Large intestine (tissue), 3 donors: ENCODE results near the gene WWOX. TPM values are rescaled to one million over a fixed set of nuclear protein-coding genes. Genes with fewer than 3 reads are reported as not detected.

Experiments used
- DNase-seq, 2 donors: peaks; one replicate each; pipeline versions ENCODE4 v3.0.0 to v3.0.0-alpha.2; 2013
- H3K27ac ChIP-seq: one replicate; pipeline ENCODE4 v1.5.1; 2013; ENCODE audit warnings: low read length
- H3K27me3 ChIP-seq: 2 replicates; pipeline ENCODE4 v1.6.1; 2013; ENCODE audit warnings: low read length; ENCODE audit not compliant: control insufficient read depth, insufficient read depth
- H3K36me3 ChIP-seq: 2 replicates; pipeline ENCODE4 v1.6.1; 2013; ENCODE audit warnings: low read length; ENCODE audit not compliant: control insufficient read depth, insufficient read depth
- H3K4me1 ChIP-seq: one replicate; pipeline ENCODE4 v1.6.1; 2013; ENCODE audit warnings: low read length; ENCODE audit not compliant: control insufficient read depth, insufficient read depth
- H3K4me3 ChIP-seq: one replicate; pipeline ENCODE4 v1.5.1; 2013; ENCODE audit warnings: low read length
- H3K9me3 ChIP-seq: one replicate; pipeline ENCODE4 v1.6.1; 2013; ENCODE audit warnings: mild to moderate bottlenecking, low read depth, low read length, moderate library complexity; ENCODE audit not compliant: control insufficient read depth
- WGBS: methylation state at CpG from one replicate; pipeline ENCODE4 v1.1.5; 2013; ENCODE audit warnings: low lambda C conversion rate; ENCODE audit not compliant: insufficient coverage; 5-methylcytosine and 5-hydroxymethylcytosine counted together
- polyA plus RNA-seq: library from polyadenylated mRNA; unstranded; fragments of 120-200 nt; gene quantifications from one replicate; pipeline ENCODE4 v1.2.1, GENCODE V29; 2013

The WWOX gene
- polyA plus RNA-seq, 1 donor: 16.2 TPM

- H3K4me1 ChIP-seq: no peaks in the 10 kb centered on the region
- no peak for DNase-seq
- 88% methylated on average over 7 of the region's 12 CpGs for WGBS
Observed at GRCh38 chr16:78163772-78164670, 64.6 kb downstream of the WWOX start.

GRCh38 chr16:78170494-78170933 is 71.1 kb downstream of the WWOX start:
- peaks cover 2% of the 10 kb centered on the region for H3K36me3 ChIP-seq
- no peak overlapping the region for H3K4me3 ChIP-seq
- no CpG with 5 or more reads among the region's 2 CpGs for WGBS
- no peaks in the 10 kb centered on the region for H3K4me1 ChIP-seq
- H3K27ac ChIP-seq: no peak overlapping the region
- no peaks in the 10 kb centered on the region for H3K9me3 ChIP-seq
- DNase-seq: no peak
- H3K27me3 ChIP-seq: no peaks in the 10 kb centered on the region

More at GRCh38 chr16:78163772-78164670, 64.6 kb downstream of the WWOX start:
- Histone ChIP-seq H3K9me3 (no peaks in the 10 kb centered on the region), H3K4me3 (no peak overlapping the region), H3K36me3 (no peaks in the 10 kb centered on the region), H3K27ac (no peak overlapping the region), H3K27me3 (no peaks in the 10 kb centered on the region)

DNA sequence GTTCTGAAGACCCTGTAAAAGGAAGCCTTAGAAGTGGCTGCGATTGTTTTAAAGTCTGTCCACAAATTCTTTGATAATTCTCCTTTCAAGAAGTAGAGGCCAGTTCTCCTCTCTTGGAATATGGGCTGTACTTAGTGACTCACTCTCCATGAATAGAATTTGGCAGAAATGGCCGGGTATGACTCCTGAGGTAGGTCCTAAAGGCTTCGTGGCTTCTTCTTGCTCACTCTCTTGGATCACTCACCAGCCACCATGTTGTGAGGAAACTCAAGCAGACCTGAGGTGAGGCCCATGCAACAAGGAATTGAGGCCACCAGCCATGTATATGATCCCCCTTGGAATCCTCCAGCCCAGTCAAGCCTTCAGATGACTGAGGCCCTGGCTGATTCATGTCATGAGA is 75.8 kb downstream of the WWOX start:
- H3K9me3 ChIP-seq: no peaks in the 10 kb centered on the region
- H3K27ac ChIP-seq: no peak overlapping the region
- H3K36me3 ChIP-seq: peaks cover 2% of the 10 kb centered on the region
- peaks cover 7% of the 10 kb centered on the region for H3K4me1 ChIP-seq
- H3K4me3 ChIP-seq: no peak overlapping the region
- WGBS: no CpG with 5 or more reads among the region's 3 CpGs
- no peak for DNase-seq
- H3K27me3 ChIP-seq: no peaks in the 10 kb centered on the region

DNA sequence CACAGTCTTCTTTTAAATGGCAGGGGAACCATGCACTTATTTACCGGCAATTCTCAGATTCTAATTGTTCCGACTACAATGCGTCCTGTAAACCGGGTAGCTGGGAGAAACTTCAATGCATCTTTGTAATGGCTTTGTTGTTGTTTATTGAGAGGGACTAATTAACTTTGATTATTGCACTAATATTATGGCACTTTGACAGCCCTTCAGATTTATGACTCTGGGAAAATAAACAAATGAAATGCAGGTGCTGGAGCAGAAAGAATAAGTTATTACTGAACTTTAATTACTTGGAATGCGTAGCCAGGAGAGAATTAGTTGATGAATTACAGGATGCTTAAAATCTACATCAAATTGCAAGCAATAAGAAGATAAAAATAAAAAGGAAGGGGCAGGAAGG is 77.0 kb downstream of the WWOX start:
- no peak for DNase-seq
- no peak overlapping the region for H3K4me3 ChIP-seq
- peaks cover 7% of the 10 kb centered on the region for H3K4me1 ChIP-seq
- H3K9me3 ChIP-seq: no peaks in the 10 kb centered on the region
- 40% methylated on average over 1 of the region's 5 CpGs for WGBS
- no peak overlapping the region for H3K27ac ChIP-seq
- H3K36me3 ChIP-seq: peaks cover 2% of the 10 kb centered on the region
- no peaks in the 10 kb centered on the region for H3K27me3 ChIP-seq

DNA sequence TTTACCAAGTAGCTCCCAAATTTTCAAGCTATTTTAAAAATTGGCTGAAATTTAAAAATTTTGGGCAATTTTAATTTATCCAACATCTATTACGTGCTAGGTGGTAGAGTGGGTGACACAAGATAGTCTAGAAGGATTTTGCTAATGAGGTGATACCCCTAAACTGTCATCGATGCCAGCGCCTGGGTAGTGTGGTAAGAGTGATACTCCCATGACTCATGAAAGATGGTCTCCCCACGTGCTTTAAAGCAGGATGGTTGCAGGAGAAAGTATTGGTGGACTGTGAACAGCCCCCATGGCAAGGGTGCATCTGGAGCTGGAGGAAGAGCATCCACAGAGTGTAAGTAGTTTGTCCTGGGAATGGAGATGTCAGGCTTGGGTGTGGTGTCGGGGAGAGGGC is 77.8 kb downstream of the WWOX start:
- Histone ChIP-seq H3K4me1 (peaks cover 7% of the 10 kb centered on the region), H3K36me3 (peaks cover 2% of the 10 kb centered on the region), H3K27ac (peak overlapping the region; percentile 20), H3K9me3 (no peaks in the 10 kb centered on the region), H3K4me3 (no peak overlapping the region), H3K27me3 (no peaks in the 10 kb centered on the region)
- DNase-seq: no peak
- no CpG with 5 or more reads among the region's 5 CpGs for WGBS

- Histone ChIP-seq H3K9me3 (no peaks in the 10 kb centered on the region), H3K27me3 (no peaks in the 10 kb centered on the region), H3K36me3 (peaks cover 2% of the 10 kb centered on the region), H3K27ac (peak overlapping the region; percentile 20), H3K4me1 (peaks cover 8% of the 10 kb centered on the region), H3K4me3 (no peak overlapping the region)
- WGBS: no CpG with 5 or more reads among the region's 3 CpGs
- peak; percentile 20 to 47 for DNase-seq
Observed at GRCh38 chr16:78177987-78178386, 78.5 kb downstream of the WWOX start.

- H3K4me1 ChIP-seq: peaks cover 22% of the 10 kb centered on the region
- H3K4me3 ChIP-seq: no peak overlapping the region
- H3K36me3 ChIP-seq: peaks cover 2% of the 10 kb centered on the region
- no peaks in the 10 kb centered on the region for H3K9me3 ChIP-seq
- H3K27ac ChIP-seq: no peak overlapping the region
- no peak for DNase-seq
- no peaks in the 10 kb centered on the region for H3K27me3 ChIP-seq
- WGBS: no CpG with 5 or more reads among the region's 4 CpGs
Observed at GRCh38 chr16:78179666-78180065, 80.2 kb downstream of the WWOX start.

- Histone ChIP-seq H3K27me3 (no peaks in the 10 kb centered on the region), H3K36me3 (peaks cover 1% of the 10 kb centered on the region), H3K9me3 (no peaks in the 10 kb centered on the region), H3K4me3 (no peak overlapping the region), H3K4me1 (peaks cover 29% of the 10 kb centered on the region), H3K27ac (no peak overlapping the region)
- WGBS: no CpG with 5 or more reads among the region's 4 CpGs
- no peak for DNase-seq
Observed at GRCh38 chr16:78180349-78180748, 80.9 kb downstream of the WWOX start.

DNA sequence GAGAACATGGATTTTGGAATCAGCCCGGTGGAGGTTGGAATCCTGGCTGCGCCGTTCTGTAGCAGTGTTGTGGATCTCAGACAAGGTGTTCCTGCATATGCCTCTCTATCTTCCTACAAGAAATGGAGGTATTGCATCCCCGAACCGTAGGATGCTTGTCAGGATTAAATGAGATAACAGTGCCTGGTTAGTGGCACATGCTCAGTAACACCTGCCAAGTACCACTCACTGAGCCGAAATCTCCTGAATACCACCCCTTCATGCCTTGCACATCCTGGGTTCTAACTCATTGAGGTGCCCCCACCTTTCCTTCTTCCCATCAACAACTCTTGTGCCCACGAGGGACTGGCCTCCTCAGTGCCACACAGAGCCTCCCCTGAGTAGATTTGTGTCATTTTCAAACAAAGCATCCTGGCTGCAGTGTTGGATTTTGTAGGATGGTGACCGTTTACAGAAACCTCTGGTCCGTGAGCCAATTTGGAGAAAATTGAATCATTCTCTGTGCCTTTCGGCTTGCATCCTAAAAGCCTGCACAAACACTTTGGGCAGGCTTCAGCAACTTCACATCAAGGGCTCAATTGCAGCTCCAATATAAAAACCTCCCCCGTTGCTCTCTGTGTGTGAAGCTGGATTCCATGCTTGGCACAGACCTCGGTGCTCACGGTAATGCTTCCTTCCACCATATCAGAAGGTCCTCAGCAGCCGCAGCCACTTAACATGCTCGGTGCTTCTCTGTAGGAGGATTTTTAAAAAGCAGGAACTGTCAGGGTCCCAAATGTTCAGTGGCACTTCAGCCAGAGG is 84.2 kb downstream of the WWOX start:
- no peak for DNase-seq
- no peaks in the 10 kb centered on the region for H3K36me3 ChIP-seq
- H3K27ac ChIP-seq: peak overlapping the region; percentile 50
- H3K9me3 ChIP-seq: no peaks in the 10 kb centered on the region
- peaks cover 23% of the 10 kb centered on the region for H3K4me1 ChIP-seq
- no peaks in the 10 kb centered on the region for H3K27me3 ChIP-seq
- no peak overlapping the region for H3K4me3 ChIP-seq
- 80% methylated on average over 2 of the region's 15 CpGs for WGBS
